H1 (cell line): ENCODE data around the gene PPP2R2B.

ENCODE experiments used
- CEBPB ChIP-seq: IDR thresholded peaks from 2 replicates; pipeline ENCODE4 v1.6.1; 2012; ENCODE audit warnings: low read depth, low read length
- CREB1 ChIP-seq: IDR thresholded peaks from 2 replicates; pipeline ENCODE4 v1.6.1; 2012; ENCODE audit warnings: inconsistent platforms
- CTCF ChIP-seq, 3 experiments: IDR thresholded peaks; 1 replicate in 2 of 3; 2 replicates in 1 of 3; pipeline versions ENCODE4 v1.5.1 to v1.6.1; 2011; ENCODE audit warnings: low read length in 3 of 3, mild to moderate bottlenecking in 3 of 3, inconsistent platforms in 2 of 3, low read depth in 1 of 3, moderate library complexity in 1 of 3; ENCODE audit not compliant: insufficient read depth in 1 of 3; ENCODE audit errors: control extremely low read depth in 1 of 3
- EP300 ChIP-seq, 2 experiments: IDR thresholded peaks; 1 replicate in 1 of 2; 2 replicates in 1 of 2; pipeline ENCODE4 v1.6.1; 2011 to 2012; ENCODE audit warnings: low read depth in 2 of 2, low read length in 2 of 2, mild to moderate bottlenecking in 2 of 2, borderline replicate concordance in 1 of 2, inconsistent platforms in 1 of 2, moderate library complexity in 1 of 2
- EZH2 ChIP-seq: fragments of 200-600 bp; sonication (generic); IDR thresholded peaks from 2 replicates; pipeline ENCODE4 v1.7.1; 2012; ENCODE audit warnings: low read depth, mild to moderate bottlenecking, moderate library complexity, low read length, inconsistent platforms; ENCODE audit not compliant: severe bottlenecking
- POLR2A ChIP-seq, 2 experiments: IDR thresholded peaks; 1 replicate in 1 of 2; 2 replicates in 1 of 2; pipeline ENCODE4 v1.6.1; 2011; ENCODE audit warnings: low read depth in 2 of 2, low read length in 2 of 2, mild to moderate bottlenecking in 2 of 2; ENCODE audit errors: control extremely low read depth in 1 of 2
- POLR2AphosphoS5 ChIP-seq: IDR thresholded peaks from 2 replicates; pipeline ENCODE4 v1.6.1; 2011; ENCODE audit warnings: low read depth, low read length
- RNF2 ChIP-seq: fragments of 200-900, 300-1000 bp; sonication (generic); IDR thresholded peaks from 2 replicates; pipeline ENCODE4 v1.7.1; 2016; ENCODE audit warnings: borderline replicate concordance, low read depth, mild to moderate bottlenecking, antibody characterized with exemption, low read length; ENCODE audit not compliant: poor library complexity, severe bottlenecking; ENCODE audit errors: missing control alignments

- TF ChIP-seq RNF2, result no peak
- no peak for TF ChIP-seq CTCF (IDR thresholded peaks at IDR 0.05; ENCODE audit: control extremely low read depth in 1 of 3, insufficient read depth in 1 of 3, low read depth in 1 of 3, low read length in 3 of 3)
- TF ChIP-seq POLR2AphosphoS5, result no peak
- TF ChIP-seq EP300 (IDR thresholded peaks at IDR 0.05; ENCODE audit: borderline replicate concordance in 1 of 2, low read depth in 2 of 2, low read length in 2 of 2), result no peak
- TF ChIP-seq EZH2, result no peak
- TF ChIP-seq POLR2A (IDR thresholded peaks at IDR 0.05; ENCODE audit: control extremely low read depth in 1 of 2, low read depth in 2 of 2, low read length in 2 of 2), result no peak
- no peak for TF ChIP-seq CREB1
- TF ChIP-seq CEBPB, result no peak
Measured at GRCh38 chr5:146866263-146866662, 12.3 kb downstream of the PPP2R2B start.
